Fibroblast of mammary gland (primary cell): ENCODE measurements around the gene FGD5.

Experiments used
- DNase-seq: peaks from one replicate; pipeline ENCODE4 v3.0.0-alpha.2; 2010; ENCODE audit warnings: low read depth
- H3K4me3 ChIP-seq: 2 replicates; pipeline ENCODE4 v1.5.1; 2011; ENCODE audit warnings: low read depth, mild to moderate bottlenecking, low read length, moderate library complexity; ENCODE audit not compliant: control insufficient read depth
- CTCF ChIP-seq: conservative IDR thresholded peaks from 2 replicates; pipeline ENCODE4 v1.5.1; 2011; ENCODE audit warnings: low read depth, low read length, inconsistent platforms; ENCODE audit not compliant: control insufficient read depth, insufficient read depth

Gene FGD5

DNA sequence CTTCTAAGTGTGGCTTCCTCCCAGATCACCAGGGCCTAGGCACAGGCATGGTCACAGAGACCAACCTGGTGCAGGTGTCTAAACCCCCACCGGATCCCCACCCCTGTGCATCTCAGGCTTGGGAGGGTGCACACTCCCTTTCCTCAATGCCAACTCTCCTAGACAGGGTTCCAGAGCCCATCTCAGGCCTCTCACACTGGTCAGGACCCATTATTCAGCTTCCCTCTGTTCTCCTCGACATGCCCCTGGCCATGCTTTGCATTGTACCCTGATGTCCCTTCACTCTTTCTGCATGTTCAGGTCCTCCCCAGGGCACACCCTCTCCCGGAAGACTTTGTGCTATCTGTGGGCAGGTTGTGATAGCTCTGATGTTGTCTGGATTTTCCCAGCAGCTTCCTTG, 23.5 kb downstream of the FGD5 start:
- H3K4me3 ChIP-seq, result no peak overlapping the region
- no peak for TF ChIP-seq CTCF
- DNase-seq, result no peak

- DNase-seq, result no peak
- no peak overlapping the region for H3K4me3 ChIP-seq
- no peak for TF ChIP-seq CTCF
Measured at GRCh38 chr3:14843321-14843720, 24.6 kb downstream of the FGD5 start.

DNA sequence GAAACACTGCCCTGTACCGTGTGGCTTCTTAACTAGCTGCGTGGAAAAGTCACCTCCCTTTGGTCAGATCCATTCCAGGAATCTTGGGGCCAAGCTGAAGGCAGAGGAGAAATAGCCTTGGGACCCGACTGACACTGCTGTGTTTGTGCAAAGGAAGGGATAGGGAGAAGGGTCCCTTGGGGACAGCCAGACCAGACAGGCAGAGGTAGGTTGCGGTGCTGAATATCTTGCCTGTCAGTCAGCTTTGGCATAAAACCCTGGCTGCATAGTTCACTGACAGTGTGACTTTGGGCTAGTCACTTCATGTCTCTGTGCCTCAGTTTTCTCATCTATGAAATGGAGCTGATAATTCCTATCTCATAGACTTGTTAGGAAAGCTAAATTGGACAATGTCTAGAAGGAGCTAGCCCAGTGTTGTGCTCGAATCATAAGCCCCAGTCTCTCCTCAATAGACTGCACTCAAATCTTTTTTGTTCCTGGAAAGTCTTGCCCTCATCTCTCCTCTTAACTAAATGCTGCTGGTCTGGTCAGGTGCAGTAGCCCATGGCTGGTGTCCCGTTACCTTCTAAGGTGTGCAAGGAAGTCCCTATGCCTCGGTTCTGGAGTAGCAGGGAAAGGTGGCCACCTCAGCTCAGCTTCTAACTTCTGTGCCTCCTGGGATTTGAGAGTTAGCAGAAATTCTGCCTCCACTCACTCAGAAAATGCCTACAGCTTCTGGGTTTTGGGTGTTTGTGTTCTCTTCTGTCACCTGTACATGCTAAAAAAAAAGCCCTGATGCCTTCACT, 25.8 kb downstream of the FGD5 start:
- no peak for TF ChIP-seq CTCF
- no peak overlapping the region for H3K4me3 ChIP-seq
- DNase-seq, result no peak

DNA sequence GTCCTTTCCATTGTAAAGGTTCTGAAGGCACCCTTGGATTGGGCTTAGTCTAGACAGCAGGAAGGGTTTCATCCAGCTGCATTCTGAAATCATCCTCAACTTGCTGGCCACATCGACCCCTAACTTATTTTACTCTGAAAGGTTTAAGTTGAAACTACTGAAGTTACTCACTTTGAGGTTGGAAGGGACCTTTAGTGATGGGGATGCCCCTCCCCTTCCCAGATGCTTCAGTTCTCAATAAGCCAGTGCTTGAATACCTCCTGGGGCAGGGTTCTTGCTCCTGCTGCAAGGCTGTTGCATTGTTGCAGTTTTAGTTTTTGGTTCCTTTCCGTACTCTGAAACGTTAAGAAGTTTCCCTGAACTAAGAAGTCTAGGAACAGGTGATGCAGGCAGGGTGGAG, 26.4 kb downstream of the FGD5 start:
- no peak for DNase-seq
- TF ChIP-seq CTCF, result no peak

GRCh38 chr3:14845826-14846225, 27.1 kb downstream of the FGD5 start:
- TF ChIP-seq CTCF, result no peak
- DNase-seq, result no peak
- H3K4me3 ChIP-seq, result no peak overlapping the region

More for the DNA sequence above, 26.4 kb downstream of the FGD5 start:
- no peak overlapping the region for H3K4me3 ChIP-seq

DNA sequence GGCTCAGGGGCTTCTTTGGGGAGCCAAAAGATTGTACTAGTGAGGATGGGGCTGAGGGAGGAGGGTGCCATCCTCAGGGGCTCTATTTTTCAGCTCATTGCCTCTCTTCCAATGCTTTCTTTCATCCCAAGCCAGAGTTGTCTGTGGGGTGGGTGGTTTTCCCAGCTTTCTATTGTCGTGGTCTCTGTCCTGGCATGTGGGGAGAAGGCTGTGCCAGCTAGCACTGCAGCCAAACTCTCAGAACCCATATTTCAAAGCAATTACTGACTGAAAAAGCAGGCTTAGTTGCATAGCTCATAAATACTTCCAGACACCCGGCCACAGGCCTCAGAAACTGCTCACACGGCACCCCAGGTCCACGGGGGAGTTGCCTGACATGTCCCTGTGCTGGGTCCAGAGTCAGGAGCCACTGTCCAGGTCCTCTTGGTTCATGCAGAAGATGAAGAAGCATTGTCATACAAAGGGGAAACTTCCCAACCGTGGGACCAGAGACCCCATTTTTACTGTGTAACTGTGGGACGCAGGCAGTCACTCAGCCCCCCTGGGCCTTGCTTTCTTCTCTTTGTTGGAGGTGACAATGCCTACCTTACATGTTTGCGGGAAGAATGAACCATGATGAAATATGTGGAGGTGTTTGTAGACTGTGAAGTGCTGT, 27.6 kb downstream of the FGD5 start:
- no peak overlapping the region for H3K4me3 ChIP-seq
- no peak for DNase-seq
- TF ChIP-seq CTCF, result no peak
